ENCODE measurements around the gene NFX1.
"Not testable (repeated sequence)": the region's sequence is repeated elsewhere in the genome, so short reads cannot be mapped to it uniquely, and the experiment has no call there.

- not testable (repeated sequence) for TF ChIP-seq POLR2AphosphoS5, EP300, CTCF, POLR2A (IDR thresholded peaks at IDR 0.05)
These were observed 74.5 kb downstream of the NFX1 start for GRCh38 chr9:33364814-33365213.

Measured in upper lobe of left lung (tissue), 4 donors.